Measurements from ENCODE around the gene NES.

NES gene, protein sequence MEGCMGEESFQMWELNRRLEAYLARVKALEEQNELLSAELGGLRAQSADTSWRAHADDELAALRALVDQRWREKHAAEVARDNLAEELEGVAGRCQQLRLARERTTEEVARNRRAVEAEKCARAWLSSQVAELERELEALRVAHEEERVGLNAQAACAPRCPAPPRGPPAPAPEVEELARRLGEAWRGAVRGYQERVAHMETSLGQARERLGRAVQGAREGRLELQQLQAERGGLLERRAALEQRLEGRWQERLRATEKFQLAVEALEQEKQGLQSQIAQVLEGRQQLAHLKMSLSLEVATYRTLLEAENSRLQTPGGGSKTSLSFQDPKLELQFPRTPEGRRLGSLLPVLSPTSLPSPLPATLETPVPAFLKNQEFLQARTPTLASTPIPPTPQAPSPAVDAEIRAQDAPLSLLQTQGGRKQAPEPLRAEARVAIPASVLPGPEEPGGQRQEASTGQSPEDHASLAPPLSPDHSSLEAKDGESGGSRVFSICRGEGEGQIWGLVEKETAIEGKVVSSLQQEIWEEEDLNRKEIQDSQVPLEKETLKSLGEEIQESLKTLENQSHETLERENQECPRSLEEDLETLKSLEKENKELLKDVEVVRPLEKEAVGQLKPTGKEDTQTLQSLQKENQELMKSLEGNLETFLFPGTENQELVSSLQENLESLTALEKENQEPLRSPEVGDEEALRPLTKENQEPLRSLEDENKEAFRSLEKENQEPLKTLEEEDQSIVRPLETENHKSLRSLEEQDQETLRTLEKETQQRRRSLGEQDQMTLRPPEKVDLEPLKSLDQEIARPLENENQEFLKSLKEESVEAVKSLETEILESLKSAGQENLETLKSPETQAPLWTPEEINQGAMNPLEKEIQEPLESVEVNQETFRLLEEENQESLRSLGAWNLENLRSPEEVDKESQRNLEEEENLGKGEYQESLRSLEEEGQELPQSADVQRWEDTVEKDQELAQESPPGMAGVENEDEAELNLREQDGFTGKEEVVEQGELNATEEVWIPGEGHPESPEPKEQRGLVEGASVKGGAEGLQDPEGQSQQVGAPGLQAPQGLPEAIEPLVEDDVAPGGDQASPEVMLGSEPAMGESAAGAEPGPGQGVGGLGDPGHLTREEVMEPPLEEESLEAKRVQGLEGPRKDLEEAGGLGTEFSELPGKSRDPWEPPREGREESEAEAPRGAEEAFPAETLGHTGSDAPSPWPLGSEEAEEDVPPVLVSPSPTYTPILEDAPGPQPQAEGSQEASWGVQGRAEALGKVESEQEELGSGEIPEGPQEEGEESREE (N-terminal part only)

DNA sequence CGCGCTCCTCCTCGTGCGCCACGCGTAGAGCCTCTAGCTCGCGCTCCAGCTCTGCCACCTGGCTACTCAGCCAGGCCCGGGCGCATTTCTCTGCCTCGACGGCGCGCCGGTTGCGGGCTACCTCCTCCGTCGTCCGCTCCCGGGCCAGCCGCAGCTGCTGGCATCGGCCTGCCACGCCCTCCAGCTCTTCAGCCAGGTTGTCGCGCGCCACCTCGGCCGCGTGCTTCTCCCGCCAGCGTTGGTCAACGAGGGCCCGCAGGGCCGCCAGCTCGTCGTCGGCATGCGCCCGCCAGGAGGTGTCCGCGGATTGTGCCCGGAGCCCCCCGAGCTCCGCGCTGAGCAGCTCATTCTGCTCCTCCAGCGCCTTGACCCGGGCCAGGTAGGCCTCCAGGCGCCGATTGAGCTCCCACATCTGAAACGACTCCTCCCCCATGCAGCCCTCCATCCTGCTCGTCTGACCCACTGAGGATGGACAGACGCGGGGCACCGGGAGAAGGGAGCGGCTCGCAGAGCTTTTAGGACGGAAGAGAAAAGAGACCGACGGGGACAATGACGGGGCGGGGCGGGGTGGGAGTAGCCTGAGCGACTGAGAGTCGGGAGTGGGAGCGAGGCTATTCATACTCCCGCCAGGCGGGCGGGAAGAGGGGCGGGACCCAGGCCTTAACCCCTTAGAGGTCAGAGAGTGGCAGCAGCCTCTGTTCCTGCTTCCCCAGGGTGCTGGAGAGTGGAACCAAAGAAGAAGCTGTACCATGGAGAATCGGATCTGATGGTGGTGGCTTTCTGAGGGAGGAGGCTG lies at the start of gene NES:
Gene NES, minus strand, starts transcription at position 588 of the 796 bp plus-strand sequence. Its CDS starts 143 bp downstream, at position 445.
- DNase-seq = peak; percentile 23 to 61

DNA sequence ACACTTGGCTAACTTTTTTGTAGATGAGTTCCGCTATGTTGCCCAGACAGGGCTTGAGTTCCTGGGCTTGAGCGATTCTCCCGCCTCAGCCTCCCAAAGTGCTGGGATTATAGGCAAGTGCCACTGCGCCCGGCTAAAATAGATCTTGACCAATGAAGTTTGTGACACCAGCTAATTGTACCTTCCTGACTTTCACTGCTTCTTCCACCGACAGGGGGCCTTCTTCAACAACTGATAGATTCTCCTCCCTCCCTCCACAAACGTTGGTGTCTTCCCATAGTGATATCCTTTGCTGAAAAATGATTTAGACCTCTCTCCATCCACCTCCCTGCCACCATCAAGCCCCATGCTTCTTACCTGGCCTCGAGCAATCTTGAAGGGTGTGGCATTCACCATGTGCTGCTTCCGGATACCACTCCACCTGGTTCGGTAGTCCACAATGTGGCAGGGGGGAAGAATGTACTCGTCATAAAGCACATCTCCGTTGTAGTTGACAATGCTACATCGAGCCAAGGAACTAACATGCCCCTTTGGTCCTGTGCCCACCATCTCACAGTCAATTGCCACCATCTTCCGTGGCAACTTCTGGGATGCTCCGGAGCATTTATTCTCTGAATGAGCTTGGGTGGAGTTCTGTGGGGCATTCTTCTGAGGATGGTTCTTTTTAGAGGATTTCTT lies 49.5 kb upstream of the NES start:
- DNase-seq = peak; percentile 72 to 79

DNA sequence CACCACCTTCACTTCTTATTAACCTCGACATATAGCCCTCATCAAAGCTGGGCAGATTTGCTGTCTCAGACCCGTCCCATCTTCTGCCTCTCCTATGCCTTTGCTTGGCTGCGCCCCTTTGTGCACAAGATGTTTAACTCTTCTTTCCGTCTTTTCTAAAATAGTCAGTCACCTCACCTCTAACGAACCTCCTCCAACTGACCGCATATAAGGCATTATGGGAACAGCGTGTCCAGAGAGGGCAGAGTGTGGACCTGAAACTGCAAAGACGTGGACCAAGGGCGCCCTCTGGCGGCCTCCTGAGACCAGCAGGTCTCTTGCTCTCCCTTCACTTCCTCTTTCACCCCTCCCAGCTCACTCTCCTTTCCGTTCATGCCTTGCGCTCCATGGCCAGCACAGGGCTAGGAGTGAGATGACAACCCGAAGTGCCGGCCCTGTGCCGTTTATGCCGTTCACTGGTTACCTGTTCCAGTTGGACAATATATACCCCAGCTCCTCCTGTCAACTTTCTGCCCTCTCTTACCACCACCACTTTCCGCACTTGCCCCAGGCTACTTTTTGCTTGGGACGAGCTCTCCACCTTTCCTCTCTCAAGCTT lies 48.6 kb upstream of the NES start:
- DNase-seq = peak; percentile 82 to 88

DNA sequence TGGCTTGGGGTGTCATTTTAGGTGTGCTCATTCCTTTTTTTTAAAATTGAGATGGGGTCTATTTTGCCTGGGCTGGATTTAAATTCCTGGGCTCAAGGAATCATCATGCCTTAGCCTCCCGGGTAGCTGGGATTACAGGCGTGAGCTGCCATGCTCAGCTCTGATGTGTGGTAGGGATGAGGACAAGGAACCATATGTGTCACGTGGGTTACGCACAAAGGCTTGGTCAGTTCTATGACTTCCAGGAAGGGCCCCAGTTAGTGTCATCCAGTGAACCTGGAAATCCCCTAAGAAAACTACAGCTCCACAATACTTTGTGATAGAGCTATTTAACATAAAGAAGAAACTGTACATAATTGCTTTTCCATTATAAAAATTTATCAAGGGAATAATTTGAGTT lies 44.3 kb upstream of the NES start:
- DNase-seq = no peak

DNA sequence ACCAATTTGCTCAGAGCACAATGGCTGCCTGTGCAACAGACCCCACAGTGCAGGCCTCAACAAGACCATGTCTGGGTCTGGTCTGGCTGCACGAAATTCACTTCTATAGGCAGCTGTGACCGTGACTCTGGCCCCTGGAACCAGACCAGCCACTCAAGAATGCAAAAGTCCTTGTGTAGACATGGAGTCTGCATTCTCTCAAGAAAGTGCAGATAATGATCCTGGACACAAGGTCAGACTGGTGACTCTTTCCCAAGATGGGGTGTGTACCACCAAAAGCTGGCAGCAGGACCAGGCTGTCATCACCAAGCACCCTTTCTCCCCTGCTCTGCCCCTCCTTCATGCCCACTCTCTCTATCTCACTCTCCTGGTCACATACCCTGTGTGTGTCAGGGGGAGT lies 43.9 kb upstream of the NES start:
- no peak for DNase-seq

DNA sequence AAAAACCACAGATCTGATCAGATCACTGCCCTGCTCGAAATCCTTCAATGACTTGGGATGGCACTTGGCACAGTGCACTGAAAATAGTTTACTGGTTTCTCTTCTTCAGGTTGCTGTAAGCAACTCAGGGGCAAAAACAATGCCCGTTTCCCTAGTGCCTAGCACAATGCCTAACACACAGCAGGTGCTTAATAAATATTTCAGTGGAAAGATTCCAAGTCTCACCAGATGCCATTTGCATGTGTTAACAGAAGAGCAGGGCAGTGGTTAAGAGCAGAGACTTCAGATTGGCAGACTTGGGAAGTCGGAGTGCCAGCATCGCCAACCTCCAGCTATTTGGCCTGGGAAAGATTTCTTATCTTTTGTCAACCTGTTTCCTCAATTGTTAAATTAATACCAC lies 40.1 kb upstream of the NES start:
- peak in 1 of 2 experiments; percentile 43 for DNase-seq

DNA sequence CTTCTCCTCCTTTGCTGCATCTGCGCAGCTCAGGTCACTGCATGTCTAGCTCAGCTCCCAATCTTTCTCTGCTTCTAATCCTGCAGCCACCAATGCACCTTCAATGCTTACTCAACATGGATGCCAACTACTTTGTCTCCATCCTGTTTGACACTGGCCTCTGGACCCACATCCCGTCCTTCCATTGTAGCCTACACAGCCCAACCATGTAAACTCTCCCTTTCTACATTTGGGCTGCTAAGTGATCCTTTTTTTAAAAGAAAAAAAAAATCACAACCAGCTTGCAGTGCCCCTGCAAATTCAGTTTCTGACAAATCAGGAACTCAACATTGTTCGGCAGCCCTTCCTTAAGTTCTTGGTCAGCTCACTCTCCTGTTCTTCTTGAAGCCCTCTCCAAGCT lies 37.6 kb upstream of the NES start:
- DNase-seq = no peak

DNA sequence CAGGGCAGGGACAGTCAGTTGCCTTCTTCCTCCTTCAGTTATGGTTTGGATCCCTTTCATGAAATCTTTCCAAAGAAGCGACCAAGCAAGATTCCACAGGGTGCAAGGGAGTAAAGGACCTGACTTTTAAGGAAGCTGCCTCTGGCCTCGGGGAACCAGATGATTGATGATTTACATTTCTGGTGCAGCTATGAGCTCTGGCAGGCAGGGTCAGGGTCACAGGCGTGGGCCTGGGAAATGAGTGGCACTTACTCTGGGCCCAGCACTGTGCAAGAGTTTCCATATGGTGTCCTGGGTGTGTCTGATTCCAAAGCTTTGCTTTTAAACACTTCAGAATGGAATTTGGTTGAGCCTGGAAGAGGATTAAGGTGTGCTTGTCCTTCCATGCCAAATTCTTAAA lies 35.4 kb upstream of the NES start:
- no peak for DNase-seq

DNA sequence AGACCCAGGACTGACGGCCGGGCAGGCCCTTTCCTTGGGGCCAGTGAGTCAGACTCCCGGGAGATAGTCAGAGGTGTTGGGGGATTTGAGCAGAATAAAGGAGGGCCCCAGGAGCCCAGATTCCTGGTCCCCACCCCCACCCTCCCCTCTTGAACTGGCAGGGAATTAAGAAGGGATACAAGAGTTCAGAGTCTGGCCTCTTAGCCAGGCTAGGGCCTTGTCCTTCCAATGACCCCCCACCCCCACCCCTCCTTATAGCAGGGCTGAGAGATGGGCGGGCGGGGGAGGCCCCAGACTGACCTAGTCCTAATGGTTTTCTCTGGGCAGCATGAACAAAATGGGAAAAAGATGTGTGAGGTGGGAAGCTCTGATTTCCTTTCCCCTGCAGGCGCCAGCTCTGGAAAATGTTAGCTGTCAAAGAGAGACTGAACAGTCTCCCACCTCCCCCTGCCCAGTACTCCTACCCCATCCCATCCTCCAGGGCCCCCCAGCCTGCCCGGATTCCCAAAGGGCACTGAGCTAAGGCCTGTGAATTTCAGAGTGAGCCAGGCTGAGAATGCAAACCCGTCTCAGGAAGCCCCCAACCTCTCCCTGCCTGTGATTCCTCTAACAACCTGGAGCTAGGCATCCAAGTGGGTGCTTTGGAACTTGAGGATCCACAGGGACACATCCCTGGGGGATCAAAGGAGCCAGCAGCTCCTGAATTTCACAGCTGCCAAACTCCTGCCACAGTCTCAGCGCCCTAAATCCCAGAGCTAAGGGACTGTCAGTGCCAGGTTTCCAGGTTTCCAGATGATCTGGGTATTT lies 34.0 kb upstream of the NES start:
- no peak for DNase-seq

DNA sequence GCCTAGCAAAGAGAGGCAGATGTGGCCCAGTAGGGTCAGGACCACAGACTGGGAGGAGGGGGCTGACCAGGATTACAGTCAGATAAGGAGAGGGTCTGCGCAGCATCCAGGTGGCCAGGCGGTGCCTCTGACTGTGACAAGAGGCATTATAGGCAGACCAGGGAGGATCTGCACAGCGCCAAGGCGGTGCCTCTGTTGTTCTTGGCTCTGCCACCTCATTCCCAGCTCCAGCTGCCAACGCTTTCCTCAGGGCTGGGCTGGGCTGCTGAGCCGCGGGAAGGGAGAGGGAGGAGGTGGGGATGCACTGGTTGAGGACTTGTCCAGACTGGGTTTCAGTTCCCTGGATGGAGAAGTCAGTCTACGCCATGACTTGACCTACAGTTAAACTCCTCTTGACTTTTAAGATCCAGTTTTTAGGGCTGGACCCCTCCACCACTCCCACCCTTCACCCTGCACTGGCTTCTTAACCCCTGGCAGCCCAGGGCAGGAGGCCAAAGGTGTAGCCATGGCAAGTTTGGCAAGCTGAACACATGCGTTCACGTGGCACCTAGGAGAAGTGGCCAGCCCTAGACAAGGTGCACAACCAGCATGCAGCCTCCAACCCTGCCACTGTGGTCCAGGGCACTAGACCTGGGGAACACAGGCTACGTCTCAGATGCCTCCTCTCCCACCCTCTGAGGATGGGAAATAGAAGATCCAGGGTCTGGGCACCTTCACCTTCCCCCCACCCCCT lies 32.7 kb upstream of the NES start:
- DNase-seq = peak; percentile 67 to 69

DNA sequence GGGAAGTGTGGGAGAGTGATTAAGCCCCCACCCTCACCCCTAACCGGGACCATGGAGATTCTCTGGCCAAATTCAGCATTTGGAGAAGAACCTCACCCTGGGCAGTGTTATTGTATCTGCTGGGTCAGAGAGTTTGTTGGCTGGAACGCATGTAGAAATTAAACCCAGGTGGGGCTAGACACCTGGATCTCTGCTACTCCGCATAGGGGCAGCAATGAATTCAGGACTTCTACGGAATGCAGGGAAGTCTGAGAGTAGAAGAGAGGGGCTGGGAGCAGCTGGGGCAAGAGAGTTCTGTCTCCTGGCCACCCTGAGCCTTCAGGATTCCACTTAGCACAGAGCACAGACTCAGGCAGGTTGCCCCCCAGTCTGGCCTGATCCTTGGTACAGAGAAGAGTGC lies 31.8 kb upstream of the NES start:
- no peak for DNase-seq

DNA sequence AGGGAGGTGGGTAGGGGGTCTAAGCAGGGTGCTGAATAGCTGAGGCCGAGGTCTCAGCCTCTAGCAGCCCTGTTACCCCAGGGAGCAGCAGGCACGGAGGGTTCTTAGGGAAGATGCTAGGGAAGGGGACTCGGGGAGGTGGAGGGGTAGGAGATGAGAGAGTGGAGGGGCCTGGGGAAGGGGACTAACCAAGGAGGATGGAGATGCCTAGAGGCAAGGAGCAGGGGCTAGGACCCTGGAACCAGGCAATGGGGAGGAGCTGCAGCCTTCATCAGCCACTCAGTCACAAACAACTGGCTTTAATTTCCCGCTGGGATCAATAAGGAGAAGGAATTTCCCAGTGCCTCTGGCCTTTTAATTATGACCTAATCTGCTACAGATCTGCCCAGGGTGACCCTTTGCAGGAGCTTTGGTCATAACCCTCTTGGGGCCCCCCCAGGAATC lies 31.0 kb upstream of the NES start:
- no peak for DNase-seq

DNA sequence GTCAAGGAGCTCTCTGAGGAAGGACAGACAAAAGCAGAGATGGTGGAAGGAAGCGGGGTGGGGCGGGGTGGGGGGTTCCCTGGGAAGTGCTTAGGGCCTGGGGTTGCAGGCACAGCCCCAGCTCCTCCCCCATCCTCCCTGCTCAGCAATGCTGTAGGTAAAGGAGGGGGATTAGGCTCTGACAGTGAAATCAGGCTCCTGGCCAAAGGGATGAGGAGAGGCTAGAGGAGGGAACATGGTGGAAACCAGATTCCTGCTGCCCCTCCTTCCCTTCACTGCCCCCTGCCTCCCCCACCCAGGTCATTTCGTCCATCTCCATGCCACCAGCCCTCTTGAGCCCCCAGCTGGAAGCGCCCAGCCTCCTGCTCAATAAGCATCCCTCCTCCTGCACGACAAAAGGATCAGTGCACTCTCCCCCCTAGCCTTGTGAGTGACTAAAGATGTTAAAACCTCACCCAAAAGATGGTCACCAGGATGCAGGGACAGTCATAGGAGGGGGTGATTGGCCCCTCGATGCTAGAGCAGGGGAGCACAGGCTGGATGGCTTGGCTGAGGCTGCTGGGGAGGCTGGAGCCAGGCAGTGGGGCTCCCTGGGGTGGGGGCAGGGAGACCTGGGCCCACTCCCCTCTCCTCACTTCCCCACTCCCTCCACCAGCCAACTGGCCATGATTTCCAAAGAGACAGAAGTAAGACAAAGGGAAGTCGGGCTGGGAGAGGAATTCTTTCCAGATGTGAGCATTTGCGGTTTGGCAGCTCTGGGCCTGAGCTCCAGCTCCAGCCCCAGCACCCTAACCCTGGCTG lies 30.4 kb upstream of the NES start:
- no peak for DNase-seq

DNA sequence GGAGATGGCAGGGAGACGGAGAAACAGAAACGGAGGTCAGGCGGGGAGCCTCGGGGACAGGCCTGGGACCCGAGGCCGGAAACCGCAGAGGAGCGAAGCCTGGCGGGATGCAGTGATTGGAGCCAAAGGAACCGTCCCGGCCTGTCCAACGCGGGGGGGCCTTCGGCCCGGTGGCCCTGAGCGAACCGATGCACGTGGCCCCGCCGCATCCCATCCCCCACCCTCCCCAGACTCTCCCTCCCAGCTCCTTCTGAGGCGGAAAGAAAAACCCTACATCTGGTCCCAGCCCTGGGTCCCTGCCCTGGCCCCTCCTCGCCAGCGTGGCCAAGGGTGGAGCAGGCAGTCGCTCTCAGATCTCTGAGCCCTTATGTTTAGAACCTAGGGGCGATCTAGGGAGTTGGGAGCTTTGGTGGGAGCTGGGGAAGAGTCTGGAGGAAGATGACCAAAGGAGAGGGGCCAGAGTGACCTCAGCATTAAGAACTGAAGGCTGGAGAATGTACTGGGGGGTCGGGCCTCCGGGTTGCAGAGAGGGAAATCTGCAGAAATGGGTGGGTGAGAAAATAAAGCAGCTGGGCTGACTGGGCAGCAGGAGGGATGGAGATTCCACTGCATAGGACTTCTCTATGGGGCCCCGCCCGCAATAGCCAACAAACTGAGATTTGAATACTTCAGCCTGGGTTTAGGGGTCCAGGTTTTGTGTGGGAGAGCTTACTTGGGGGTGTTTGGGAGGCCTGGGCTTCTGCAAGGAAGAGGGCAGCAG lies 29.6 kb upstream of the NES start:
- DNase-seq = no peak

DNA sequence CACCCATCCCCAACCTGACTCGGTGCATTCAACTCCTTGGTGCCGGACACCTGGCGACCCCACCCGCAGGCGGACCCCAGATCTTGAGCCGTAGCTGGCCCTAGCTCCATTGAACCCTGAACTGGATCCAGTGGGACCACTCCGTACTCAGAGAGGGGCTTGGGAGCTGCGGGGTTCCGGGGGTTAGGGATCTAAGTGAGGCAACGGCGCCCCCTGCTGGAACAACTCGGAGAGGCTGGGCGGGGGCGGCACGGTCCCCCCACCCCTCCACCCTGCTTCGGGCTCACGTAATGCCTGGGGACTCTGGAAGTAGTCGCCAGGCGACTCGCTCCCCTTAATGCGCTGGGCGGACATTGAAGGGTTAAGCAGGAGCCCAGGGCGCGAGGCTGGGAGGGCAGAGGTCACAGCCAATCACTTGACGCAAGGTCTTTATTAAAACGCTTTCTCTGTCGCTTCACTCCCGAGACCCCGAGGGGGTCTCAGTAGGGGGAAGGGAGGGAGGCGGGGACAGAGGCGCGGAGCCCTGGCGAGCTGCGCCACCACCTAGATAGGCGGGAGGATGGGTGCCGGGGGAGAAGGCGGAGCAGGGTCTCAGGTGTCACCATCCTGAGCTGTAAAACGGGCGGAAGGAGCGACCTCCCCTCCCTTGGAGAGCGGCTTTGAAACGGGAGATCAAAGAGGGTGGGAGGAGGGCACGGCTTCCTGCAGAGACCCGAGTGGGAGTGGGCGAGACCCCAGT lies 28.9 kb upstream of the NES start:
- DNase-seq = peak; percentile 33 to 54

DNA sequence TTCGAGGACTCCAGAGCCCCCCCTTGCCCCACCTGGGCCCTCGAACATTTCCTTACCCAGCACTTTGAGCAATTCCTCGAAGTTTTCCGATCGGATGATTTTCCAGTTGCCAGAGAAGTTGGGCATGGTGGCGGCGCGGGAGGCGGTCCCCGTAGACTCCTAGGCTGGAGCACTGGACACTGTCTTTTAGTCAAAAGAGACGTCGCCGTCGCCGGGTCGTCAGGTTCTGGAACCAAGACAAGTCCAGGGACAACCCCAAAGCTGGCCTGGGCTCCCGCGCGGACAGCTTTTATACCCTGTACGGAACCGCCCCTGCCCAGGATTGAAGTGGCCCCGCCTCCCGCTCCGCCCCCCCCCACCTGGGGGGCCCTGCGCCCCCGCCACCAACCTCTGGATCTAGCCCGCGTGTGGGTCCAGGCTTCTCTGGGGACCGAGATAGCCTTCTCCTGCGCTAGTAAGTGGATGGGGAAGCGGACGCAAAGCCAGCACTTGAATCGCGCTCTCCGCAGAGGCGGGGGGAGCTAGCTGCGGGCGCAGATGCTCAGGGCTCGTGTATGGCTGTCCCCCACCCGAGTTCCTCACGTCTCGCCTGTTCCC lies 28.2 kb upstream of the NES start, which contains the start of gene CRABP2:
Gene CRABP2, minus strand, starts transcription at position 263 of the 597 bp plus-strand sequence. Its CDS starts 137 bp downstream, at position 126.
- no peak for DNase-seq

DNA sequence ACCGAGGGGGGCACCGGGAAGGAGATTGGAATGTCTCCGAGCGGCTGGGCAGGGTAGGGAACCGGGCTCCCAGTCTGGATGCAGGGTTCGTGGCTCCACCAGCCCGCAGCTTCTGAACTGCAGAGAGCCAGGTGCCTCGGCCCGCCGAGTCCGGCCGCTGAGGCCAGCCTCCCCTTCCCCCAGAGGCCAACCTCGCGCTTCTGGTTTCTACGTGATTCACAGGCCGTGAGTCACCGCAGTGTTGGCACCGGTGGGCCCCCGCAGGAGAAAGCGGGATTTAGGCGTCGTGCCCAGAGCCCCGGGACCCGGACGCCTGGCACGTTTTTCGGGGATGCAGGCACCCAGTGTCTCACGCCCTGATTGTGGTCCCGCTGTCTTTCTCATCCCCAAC lies 27.7 kb upstream of the NES start:
- no peak for DNase-seq
